ENCODE measurements around the gene PGAM2. TPM values are rescaled to one million over a fixed set of nuclear protein-coding genes. Genes with fewer than 3 reads are reported as not detected.

PGAM2 gene
- total RNA-seq, 4 donors from 2014 or later, result not detected

- no peak for DNase-seq (ENCODE audit: low spot score)
- no peak for ATAC-seq (ENCODE audit: low FRiP score)
- no peak for TF ChIP-seq CTCF (IDR thresholded peaks at IDR 0.05)
These were observed 41.1 kb upstream of the PGAM2 start for GRCh38 chr7:44106311-44107065.

DNA sequence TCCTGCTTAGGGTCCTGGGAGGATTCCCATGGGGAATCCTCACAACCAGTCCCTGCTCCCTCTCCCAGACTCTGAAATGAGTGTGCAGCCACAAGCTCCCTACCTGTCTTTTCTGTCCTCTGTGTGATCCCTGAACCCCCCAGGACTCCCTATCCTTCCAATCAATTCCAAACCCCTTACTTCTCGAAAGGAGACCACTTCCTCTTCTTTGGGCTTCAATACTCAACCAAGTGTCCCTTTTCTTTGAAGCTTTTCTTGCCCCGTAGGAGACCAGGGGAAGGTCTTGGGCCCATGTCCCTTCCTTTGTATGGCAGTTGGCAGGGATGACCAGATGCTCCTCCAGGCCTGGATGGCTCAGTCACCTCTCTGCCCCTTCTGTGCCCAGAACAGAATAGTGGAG, 40.5 kb upstream of the PGAM2 start:
- ATAC-seq (ENCODE audit: low FRiP score) (no peak), DNase-seq (ENCODE audit: low spot score) (no peak)
- no peak for TF ChIP-seq CTCF (IDR thresholded peaks at IDR 0.05)

GRCh38 chr7:44104860-44105771, 39.7 kb upstream of the PGAM2 start:
- ATAC-seq (ENCODE audit: low FRiP score) (peak; percentile 63), DNase-seq (ENCODE audit: low spot score) (no peak)
- no peak for TF ChIP-seq CTCF (IDR thresholded peaks at IDR 0.05)

DNA sequence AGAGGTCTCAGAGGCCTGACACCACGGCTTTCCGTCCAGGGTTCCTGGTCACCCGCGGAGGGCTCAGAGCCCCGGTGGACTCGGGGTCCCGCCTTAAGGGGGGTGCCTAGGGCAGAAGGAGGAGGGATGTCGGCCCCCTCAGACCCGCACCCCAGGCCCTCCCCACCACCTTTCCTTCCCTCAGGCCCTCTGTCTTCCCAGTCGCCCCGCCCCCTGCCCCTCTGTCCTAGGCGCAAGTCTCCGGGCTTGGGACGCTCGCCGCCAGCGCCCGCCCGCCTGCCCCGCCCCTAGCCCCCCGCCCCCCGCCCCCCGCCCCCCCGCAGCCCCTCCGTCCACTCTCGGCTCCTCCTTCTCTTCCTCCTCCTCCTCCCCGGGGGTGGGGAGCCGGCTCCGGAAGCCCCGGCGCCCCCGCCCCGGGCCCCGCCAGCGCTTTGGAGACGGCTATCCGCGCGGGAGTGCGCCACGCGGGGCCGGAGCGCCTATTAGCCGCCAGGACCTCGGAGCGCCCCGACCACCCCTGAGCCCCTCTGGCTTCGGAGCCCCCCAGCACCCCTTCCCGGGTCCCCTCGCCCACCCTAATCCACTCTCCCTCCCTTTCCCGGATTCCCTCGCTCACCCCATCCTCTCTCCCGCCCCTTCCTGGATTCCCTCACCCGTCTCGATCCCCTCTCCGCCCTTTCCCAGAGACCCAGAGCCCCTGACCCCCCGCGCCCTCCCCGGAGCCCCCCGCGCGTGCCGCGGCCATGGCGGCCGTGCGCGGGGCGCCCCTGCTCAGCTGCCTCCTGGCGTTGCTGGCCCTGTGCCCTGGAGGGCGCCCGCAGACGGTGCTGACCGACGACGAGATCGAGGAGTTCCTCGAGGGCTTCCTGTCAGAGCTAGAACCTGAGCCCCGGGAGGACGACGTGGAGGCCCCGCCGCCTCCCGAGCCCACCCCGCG, 38.8 kb upstream of the PGAM2 start, which contains the start of gene AEBP1:
AEBP1 (plus strand) TSS at position 423 of the 937 bp plus-strand sequence; CDS start at position 744, 321 bp downstream.
- no peak for DNase-seq (ENCODE audit: low spot score)
- no peak for TF ChIP-seq CTCF (IDR thresholded peaks at IDR 0.05)

GRCh38 chr7:44103566-44103922, 38.2 kb upstream of the PGAM2 start:
- ATAC-seq (ENCODE audit: low FRiP score) (no peak), DNase-seq (ENCODE audit: low spot score) (no peak)
- no peak for TF ChIP-seq CTCF (IDR thresholded peaks at IDR 0.05)

More for the DNA sequence above, 38.8 kb upstream of the PGAM2 start, which contains the start of gene AEBP1:
- peak; percentile 7 for ATAC-seq (ENCODE audit: low FRiP score)

- ATAC-seq (ENCODE audit: low FRiP score) (no peak), DNase-seq (ENCODE audit: low spot score) (no peak)
- TF ChIP-seq CTCF (IDR thresholded peaks at IDR 0.05), result no peak
These were observed 37.6 kb upstream of the PGAM2 start for GRCh38 chr7:44102846-44103565.

Data from omental fat pad (tissue), 4 donors.